ENCODE results near the gene CCBE1. TPM values are rescaled to one million over a fixed set of nuclear protein-coding genes. Genes with fewer than 3 reads are reported as not detected.

The CCBE1 gene
- total RNA-seq, 2 donors from 2014 or later: not detected

DNA sequence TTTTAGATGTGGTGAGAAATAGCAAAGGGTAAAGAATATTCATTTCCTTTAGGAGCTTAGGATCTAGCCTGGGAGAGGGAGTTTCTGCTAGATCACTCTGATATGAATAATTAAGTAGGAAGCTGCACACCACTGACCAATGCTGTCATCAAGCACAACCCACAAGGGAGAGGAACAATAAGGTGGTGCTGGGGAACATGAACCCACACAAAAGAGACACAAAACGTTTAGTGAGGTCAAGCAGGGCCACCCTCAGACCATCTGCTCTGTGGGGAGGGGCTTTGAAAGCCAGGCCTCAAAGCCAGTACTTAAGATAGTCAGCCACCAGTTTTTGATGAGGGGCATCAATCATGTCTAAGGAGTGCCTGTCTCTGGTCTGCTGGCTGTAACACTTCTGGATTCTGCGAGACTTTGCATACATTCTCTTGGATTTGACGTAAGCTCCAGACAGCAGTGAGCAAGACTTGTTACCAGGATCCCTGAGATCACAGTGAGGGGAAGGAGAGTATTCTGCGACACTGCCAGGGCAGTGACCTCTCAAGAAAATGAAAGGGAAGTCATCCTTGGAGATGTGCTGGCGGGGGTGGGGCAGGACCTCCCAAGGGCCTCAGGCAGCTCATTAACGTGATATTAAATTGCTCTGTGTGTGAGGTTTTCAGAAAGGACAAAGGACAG lies 127.0 kb downstream of the CCBE1 start:
- Mint-ChIP-seq H3K4me3 (no peak overlapping the region), H3K27me3 (peaks cover 2 to 13% of the 10 kb centered on the region in 2 donors), H3K9me3 (no peaks in the 10 kb centered on the region), H3K27ac (no peak overlapping the region), H3K36me3 (no peaks in the 10 kb centered on the region), H3K4me1 (ENCODE audit: low read depth in 2 of 2) (no peaks in the 10 kb centered on the region)
- no peak for DNase-seq (ENCODE audit: low spot score)
- no peak for ATAC-seq

DNA sequence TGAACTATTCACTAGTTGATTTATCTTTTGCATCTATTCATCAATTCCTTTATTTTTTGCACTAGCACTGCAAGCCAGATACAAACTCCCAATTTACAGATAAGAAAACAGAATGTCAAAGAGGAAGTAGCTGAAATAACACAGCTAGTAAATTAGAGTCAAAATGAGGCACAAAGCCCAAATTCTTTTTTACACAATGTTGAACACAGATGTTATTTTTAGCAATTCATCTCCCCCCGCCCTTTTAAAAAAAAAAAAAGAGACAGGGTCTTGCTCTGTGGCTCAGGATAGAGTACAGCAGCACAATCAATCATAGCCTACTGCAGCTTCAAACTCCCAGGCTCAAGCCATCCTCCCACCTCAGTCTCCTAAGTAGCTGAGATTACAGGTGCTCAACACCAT lies 127.8 kb downstream of the CCBE1 start:
- Mint-ChIP-seq H3K36me3 (no peaks in the 10 kb centered on the region), H3K4me3 (no peak overlapping the region), H3K4me1 (ENCODE audit: low read depth in 2 of 2) (no peaks in the 10 kb centered on the region), H3K9me3 (peaks cover 6% of the 10 kb centered on the region), H3K27ac (no peak overlapping the region), H3K27me3 (peaks cover 2 to 13% of the 10 kb centered on the region in 2 donors)
- DNase-seq (ENCODE audit: low spot score) (no peak), ATAC-seq (no peak)

DNA sequence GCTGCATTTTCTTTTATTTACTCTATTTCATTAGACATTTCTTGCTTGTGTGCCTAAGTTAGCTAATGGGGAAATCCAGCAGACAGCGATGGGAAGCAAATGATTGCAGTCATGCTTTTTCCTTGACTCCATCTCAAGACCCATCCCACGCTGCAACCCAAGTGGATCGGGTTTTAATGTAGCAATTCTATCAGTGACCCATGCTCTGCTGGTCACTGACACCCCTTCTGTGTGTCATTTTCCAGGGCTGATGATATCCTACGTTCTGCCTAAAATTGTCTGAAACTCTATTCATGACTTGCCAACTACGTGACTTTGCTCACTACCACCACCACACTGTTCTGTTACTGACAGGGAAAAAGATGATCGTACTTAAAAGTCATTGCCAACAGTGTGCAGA lies 129.8 kb downstream of the CCBE1 start:
- Mint-ChIP-seq H3K36me3 (no peaks in the 10 kb centered on the region), H3K27me3 (peaks cover 2 to 13% of the 10 kb centered on the region in 2 donors), H3K27ac (no peak overlapping the region), H3K4me1 (ENCODE audit: low read depth in 2 of 2) (no peaks in the 10 kb centered on the region), H3K9me3 (peaks cover 9% of the 10 kb centered on the region), H3K4me3 (no peak overlapping the region)
- no peak for ATAC-seq
- DNase-seq (ENCODE audit: low spot score): no peak

DNA sequence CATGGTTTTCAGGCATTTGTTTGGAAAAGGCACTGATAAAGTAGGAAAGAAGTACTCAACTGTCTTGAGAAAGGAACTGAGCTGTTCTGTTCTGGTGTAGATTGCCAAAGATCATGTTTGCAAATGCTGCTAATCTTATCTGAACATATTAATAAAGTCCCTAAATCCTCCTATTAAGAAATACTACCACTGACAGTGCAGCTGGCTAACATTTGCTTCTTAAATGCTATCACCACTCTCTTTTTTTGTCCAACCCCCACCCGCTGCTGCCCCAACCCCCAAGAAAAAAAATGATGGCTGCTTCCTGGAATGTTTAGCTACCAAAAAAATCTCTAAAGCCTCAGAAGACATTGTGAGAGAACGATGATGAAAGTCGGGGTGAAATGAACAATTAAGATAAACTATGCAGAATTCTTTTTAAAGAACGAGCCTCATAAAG lies 130.7 kb downstream of the CCBE1 start:
- no peak for DNase-seq (ENCODE audit: low spot score)
- Mint-ChIP-seq H3K27me3 (peaks cover 2 to 13% of the 10 kb centered on the region in 2 donors), H3K36me3 (no peaks in the 10 kb centered on the region)

DNA sequence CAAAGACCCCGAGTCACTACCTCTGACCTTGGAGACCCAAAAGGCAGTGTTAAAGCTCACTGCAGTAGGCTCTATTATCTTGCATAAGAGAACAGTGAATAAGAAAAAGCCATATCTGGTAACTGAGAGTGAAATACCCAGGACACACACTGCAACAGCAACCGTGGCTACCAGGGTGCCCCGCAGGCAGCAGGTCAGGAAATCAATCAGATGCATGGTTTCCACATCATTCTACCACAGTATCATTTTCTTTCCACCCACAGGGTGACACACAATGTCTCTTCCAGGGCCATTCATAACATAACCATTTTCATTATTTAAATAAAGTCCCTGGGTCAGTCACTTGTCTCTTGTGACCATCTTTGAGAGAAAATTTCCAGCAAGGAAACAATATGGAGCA lies 131.3 kb downstream of the CCBE1 start:
- Mint-ChIP-seq H3K4me1 (ENCODE audit: low read depth in 2 of 2) (no peaks in the 10 kb centered on the region), H3K4me3 (no peak overlapping the region), H3K27ac (no peak overlapping the region), H3K27me3 (peaks cover 2 to 13% of the 10 kb centered on the region in 2 donors), H3K36me3 (no peaks in the 10 kb centered on the region), H3K9me3 (peaks cover 9% of the 10 kb centered on the region)
- ATAC-seq (no peak), DNase-seq (ENCODE audit: low spot score) (no peak)

More for the DNA sequence above, 130.7 kb downstream of the CCBE1 start:
- H3K4me1 Mint-ChIP-seq (ENCODE audit: low read depth in 2 of 2): no peaks in the 10 kb centered on the region
- H3K4me3 Mint-ChIP-seq: no peak overlapping the region
- peaks cover 9% of the 10 kb centered on the region for H3K9me3 Mint-ChIP-seq
- H3K27ac Mint-ChIP-seq: no peak overlapping the region
- no peak for ATAC-seq

- peaks cover 0 to 7% of the 10 kb centered on the region in 2 donors for H3K27me3 Mint-ChIP-seq
- H3K9me3 Mint-ChIP-seq: peaks cover 9% of the 10 kb centered on the region
- no peaks in the 10 kb centered on the region for H3K4me1 Mint-ChIP-seq (ENCODE audit: low read depth in 2 of 2)
- no peak overlapping the region for H3K4me3 Mint-ChIP-seq
- ATAC-seq (no peak), DNase-seq (ENCODE audit: low spot score) (no peak)
- H3K36me3 Mint-ChIP-seq: no peaks in the 10 kb centered on the region
- H3K27ac Mint-ChIP-seq: no peak overlapping the region
These were observed 132.7 kb downstream of the CCBE1 start for GRCh38 chr18:59564561-59564960.

DNA sequence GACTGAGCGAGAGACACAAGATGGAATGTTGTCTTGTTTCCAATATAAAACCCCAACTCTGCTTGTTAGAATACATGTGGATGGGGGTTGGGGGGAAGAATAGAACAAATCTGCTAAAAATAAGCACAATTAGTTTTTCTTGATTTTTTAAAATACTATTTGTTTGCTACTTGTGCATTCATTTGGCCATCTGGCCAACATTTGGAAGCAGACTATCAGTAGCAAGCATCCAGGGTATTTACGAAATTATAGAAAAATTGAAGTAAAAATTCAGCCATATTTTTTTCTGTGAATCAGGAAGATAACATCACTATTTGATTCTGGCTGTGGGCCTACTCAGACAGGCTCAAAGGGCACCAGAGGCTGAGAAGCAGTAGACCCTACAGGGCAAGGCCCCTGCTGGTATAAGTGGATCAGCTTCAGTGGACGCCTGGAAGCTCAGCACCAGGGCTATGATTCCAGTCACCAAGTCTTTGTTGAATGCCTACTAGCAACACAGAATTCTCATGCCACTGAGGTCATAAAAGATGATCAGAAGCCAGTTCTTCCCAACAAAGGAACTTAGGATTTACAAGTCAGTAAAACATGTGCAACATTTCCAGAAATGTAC lies 133.9 kb downstream of the CCBE1 start:
- Mint-ChIP-seq H3K27me3 (no peaks in the 10 kb centered on the region), H3K36me3 (no peaks in the 10 kb centered on the region), H3K4me1 (ENCODE audit: low read depth in 2 of 2) (no peaks in the 10 kb centered on the region), H3K9me3 (peaks cover 9% of the 10 kb centered on the region), H3K27ac (no peak overlapping the region), H3K4me3 (no peak overlapping the region)
- ATAC-seq: no peak
- DNase-seq (ENCODE audit: low spot score): no peak

- Mint-ChIP-seq H3K4me3 (no peak overlapping the region), H3K36me3 (no peaks in the 10 kb centered on the region), H3K27me3 (no peaks in the 10 kb centered on the region), H3K4me1 (ENCODE audit: low read depth in 2 of 2) (no peaks in the 10 kb centered on the region), H3K9me3 (peaks cover 13% of the 10 kb centered on the region), H3K27ac (no peak overlapping the region)
- no peak for DNase-seq (ENCODE audit: low spot score)
- ATAC-seq: no peak
These were observed 134.5 kb downstream of the CCBE1 start for GRCh38 chr18:59562751-59563150.

GRCh38 chr18:59561612-59562011 lies 135.6 kb downstream of the CCBE1 start:
- peaks cover 18% of the 10 kb centered on the region for H3K9me3 Mint-ChIP-seq
- ATAC-seq: no peak

GRCh38 chr18:59560556-59560955 lies 136.7 kb downstream of the CCBE1 start:
- DNase-seq (ENCODE audit: low spot score) (no peak), ATAC-seq (no peak)
- H3K4me1 Mint-ChIP-seq (ENCODE audit: low read depth in 2 of 2): no peaks in the 10 kb centered on the region
- H3K36me3 Mint-ChIP-seq: no peaks in the 10 kb centered on the region
- H3K4me3 Mint-ChIP-seq: no peak overlapping the region
- no peaks in the 10 kb centered on the region for H3K27me3 Mint-ChIP-seq
- H3K27ac Mint-ChIP-seq: no peak overlapping the region
- H3K9me3 Mint-ChIP-seq: peaks cover 18% of the 10 kb centered on the region

More at GRCh38 chr18:59561612-59562011, 135.6 kb downstream of the CCBE1 start:
- Mint-ChIP-seq H3K36me3 (no peaks in the 10 kb centered on the region), H3K4me3 (no peak overlapping the region), H3K27ac (no peak overlapping the region), H3K4me1 (ENCODE audit: low read depth in 2 of 2) (no peaks in the 10 kb centered on the region), H3K27me3 (no peaks in the 10 kb centered on the region)
- no peak for DNase-seq (ENCODE audit: low spot score)

- no peak for DNase-seq (ENCODE audit: low spot score)
- H3K27me3 Mint-ChIP-seq: no peaks in the 10 kb centered on the region
- no peak for ATAC-seq
- no peak overlapping the region for H3K27ac Mint-ChIP-seq
- no peak overlapping the region for H3K4me3 Mint-ChIP-seq
- peaks cover 13% of the 10 kb centered on the region for H3K9me3 Mint-ChIP-seq
- H3K4me1 Mint-ChIP-seq (ENCODE audit: low read depth in 2 of 2): no peaks in the 10 kb centered on the region
- no peaks in the 10 kb centered on the region for H3K36me3 Mint-ChIP-seq
These were observed 137.7 kb downstream of the CCBE1 start for GRCh38 chr18:59559528-59559927.

- Mint-ChIP-seq H3K4me1 (ENCODE audit: low read depth in 2 of 2) (no peaks in the 10 kb centered on the region), H3K9me3 (peaks cover 9% of the 10 kb centered on the region), H3K4me3 (no peak overlapping the region), H3K27ac (no peak overlapping the region), H3K27me3 (no peaks in the 10 kb centered on the region), H3K36me3 (no peaks in the 10 kb centered on the region)
- DNase-seq (ENCODE audit: low spot score) (no peak), ATAC-seq (no peak)
These were observed 141.1 kb downstream of the CCBE1 start for GRCh38 chr18:59555995-59556659.

DNA sequence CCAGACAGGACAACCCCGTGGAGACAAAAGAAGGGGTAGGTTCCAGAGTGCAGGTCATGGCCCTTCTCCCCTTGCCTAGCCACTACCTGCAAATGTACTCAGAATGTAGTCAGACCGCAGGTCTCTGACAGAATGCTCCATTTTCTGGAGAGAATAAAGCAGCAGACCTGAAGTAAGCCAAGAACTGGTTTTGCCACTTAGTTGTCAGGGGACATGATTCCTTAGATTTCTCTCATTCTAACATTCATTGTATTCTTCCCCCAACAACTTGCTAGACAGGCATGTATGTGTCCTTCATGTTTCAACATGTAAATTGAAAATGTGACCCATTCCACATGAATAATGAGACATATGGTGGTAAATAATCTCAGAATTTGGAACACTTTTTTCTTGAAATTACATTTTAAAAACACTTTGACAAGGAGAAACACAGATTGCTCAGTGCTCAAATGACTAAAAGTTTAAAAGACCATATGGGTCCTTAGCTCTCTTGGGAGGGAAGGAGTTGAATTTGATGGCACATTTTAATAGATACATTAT lies 142.4 kb downstream of the CCBE1 start:
- Mint-ChIP-seq H3K9me3 (peaks cover 9% of the 10 kb centered on the region), H3K27me3 (no peaks in the 10 kb centered on the region), H3K27ac (no peak overlapping the region), H3K4me3 (no peak overlapping the region), H3K4me1 (ENCODE audit: low read depth in 2 of 2) (no peaks in the 10 kb centered on the region), H3K36me3 (no peaks in the 10 kb centered on the region)
- DNase-seq (ENCODE audit: low spot score): no peak
- no peak for ATAC-seq

GRCh38 chr18:59553273-59553870 lies 143.9 kb downstream of the CCBE1 start:
- Mint-ChIP-seq H3K36me3 (no peaks in the 10 kb centered on the region), H3K9me3 (peaks cover 9% of the 10 kb centered on the region), H3K4me3 (no peak overlapping the region), H3K27me3 (no peaks in the 10 kb centered on the region), H3K4me1 (ENCODE audit: low read depth in 2 of 2) (no peaks in the 10 kb centered on the region), H3K27ac (no peak overlapping the region)
- DNase-seq (ENCODE audit: low spot score) (no peak), ATAC-seq (no peak)
